ENCODE measurements around the gene MPRIP. TPM values are rescaled to one million over a fixed set of nuclear protein-coding genes. Genes with fewer than 3 reads are reported as not detected.

The MPRIP gene
- total and polyA plus RNA-seq, 2 donors (not counting 3 experiments of a cell fraction or from before 2014, with no cell fraction given), result 94.6 to 246 TPM

DNA sequence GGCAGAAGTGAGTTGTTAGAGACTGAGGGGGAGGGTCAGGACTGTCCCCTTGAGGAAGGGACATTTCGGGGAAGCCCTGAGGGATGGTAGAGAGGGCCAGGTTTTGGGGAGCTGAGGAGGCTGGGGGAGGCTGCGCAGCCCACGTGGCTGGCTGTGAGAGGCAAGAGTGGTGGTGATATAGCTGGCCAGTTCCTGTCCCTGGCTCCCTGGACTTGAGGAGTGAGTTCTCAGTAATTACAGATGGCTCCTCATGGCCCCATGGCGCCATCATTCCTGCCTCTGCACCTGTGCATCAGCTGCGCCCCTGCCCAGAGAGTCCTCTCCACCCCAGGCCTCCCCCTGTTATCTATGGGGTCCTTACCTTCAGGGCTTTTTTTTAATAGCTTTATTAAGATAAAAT lies 30.3 kb downstream of the MPRIP start:
- H4K20me1 ChIP-seq (replicated peaks; ENCODE audit: control insufficient read depth, extremely low read depth, insufficient read depth, low read length), result peaks cover 7% of the 10 kb centered on the region

More for the DNA sequence above, 30.3 kb downstream of the MPRIP start:
- ChIA-PET CTCF (no interaction called here), POLR2A (no interaction called here)
- FAIRE-seq, result no peak
- TF ChIP-seq FOS (IDR thresholded peaks at IDR 0.05; ENCODE audit: borderline replicate concordance, insufficient read depth, low read length) (no peak), GATA2 (IDR thresholded peaks at IDR 0.05; ENCODE audit: insufficient read depth, insufficient read length, low read depth, low read length) (no peak), POLR2AphosphoS5 (IDR thresholded peaks at IDR 0.05; ENCODE audit: insufficient read depth, low read depth, low read length) (no peak), POLR2A (IDR thresholded peaks at IDR 0.05; ENCODE audit: low read depth, low read length) (no peak), JUN (IDR thresholded peaks at IDR 0.05; ENCODE audit: borderline replicate concordance, insufficient read depth, insufficient read length, low read depth) (no peak), EZH2 (IDR thresholded peaks at IDR 0.05; ENCODE audit: borderline replicate concordance, low read depth, low read length, severe bottlenecking) (no peak), MYC (IDR thresholded peaks at IDR 0.05; ENCODE audit: low read depth, low read length) (no peak)
- TF ChIP-seq, protein P1, sequence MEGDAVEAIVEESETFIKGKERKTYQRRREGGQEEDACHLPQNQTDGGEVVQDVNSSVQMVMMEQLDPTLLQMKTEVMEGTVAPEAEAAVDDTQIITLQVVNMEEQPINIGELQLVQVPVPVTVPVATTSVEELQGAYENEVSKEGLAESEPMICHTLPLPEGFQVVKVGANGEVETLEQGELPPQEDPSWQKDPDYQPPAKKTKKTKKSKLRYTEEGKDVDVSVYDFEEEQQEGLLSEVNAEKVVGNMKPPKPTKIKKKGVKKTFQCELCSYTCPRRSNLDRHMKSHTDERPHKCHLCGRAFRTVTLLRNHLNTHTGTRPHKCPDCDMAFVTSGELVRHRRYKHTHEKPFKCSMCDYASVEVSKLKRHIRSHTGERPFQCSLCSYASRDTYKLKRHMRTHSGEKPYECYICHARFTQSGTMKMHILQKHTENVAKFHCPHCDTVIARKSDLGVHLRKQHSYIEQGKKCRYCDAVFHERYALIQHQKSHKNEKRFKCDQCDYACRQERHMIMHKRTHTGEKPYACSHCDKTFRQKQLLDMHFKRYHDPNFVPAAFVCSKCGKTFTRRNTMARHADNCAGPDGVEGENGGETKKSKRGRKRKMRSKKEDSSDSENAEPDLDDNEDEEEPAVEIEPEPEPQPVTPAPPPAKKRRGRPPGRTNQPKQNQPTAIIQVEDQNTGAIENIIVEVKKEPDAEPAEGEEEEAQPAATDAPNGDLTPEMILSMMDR (IDR thresholded peaks at IDR 0.05; ENCODE audit: extremely low read depth in 1 of 2, insufficient read depth in 1 of 2, low read depth in 1 of 2, low read length in 2 of 2), result no peak
- TF ChIP-seq, protein P2, sequence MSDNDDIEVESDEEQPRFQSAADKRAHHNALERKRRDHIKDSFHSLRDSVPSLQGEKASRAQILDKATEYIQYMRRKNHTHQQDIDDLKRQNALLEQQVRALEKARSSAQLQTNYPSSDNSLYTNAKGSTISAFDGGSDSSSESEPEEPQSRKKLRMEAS (IDR thresholded peaks at IDR 0.05; ENCODE audit: insufficient read depth, insufficient read length), result no peak
- BruUV-seq (replicated peaks), result no TSS peak
- H3K27me3 ChIP-seq (ENCODE audit: control insufficient read depth in 2 of 2, insufficient read depth in 2 of 2, low read length in 2 of 2), result no peaks in the 10 kb centered on the region
- peaks cover 0 to 2% of the 10 kb centered on the region in 2 experiments for H3K36me3 ChIP-seq (ENCODE audit: control insufficient read depth in 2 of 2, extremely low read depth in 1 of 2, insufficient read depth in 2 of 2, low read length in 2 of 2)
- no peak overlapping the region for H3K9ac ChIP-seq (replicated peaks; ENCODE audit: extremely low read depth, insufficient read depth, low read length)
- no peak for DNase-seq (ENCODE audit: low read depth, low spot score)
- peaks cover 97% of the 10 kb centered on the region for H3K79me2 ChIP-seq (ENCODE audit: control insufficient read depth, insufficient read depth, low read length)
- no peaks in the 10 kb centered on the region for H3K9me1 ChIP-seq (replicated peaks; ENCODE audit: control insufficient read depth, extremely low read depth, insufficient read depth, low read length)
- H3K4me1 ChIP-seq (ENCODE audit: control insufficient read depth, extremely low read depth, insufficient read depth, low read length), result peaks cover 31% of the 10 kb centered on the region
- no peak overlapping the region for H3K27ac ChIP-seq (ENCODE audit: insufficient read depth, low read depth, low read length)
- H2AFZ ChIP-seq (ENCODE audit: low read depth, low read length), result no peak overlapping the region
- H3K4me3 ChIP-seq (replicated peaks in 1 of 3; ENCODE audit: insufficient read depth in 1 of 3, low read depth in 1 of 3, low read length in 3 of 3), result no peak overlapping the region
- H3K9me3 ChIP-seq (replicated peaks; ENCODE audit: control insufficient read depth, insufficient read depth, low read length), result no peaks in the 10 kb centered on the region
- no peak overlapping the region for H3K4me2 ChIP-seq (ENCODE audit: insufficient read depth, low read length)
- intact Hi-C loops (cut with micrococcal nuclease) (no loop called here), dilution Hi-C loops (cut with MboI; ENCODE audit: extremely low pct_ligation_motif_present, low sequenced_read_pairs) (no loop called here)

All from endothelial cell of umbilical vein (primary cell).